Mammary epithelial cell (primary cell): ENCODE measurements around the gene CEP112.

ENCODE experiments used
- EZH2 ChIP-seq: IDR thresholded peaks from 2 replicates; pipeline ENCODE4 v1.6.1; 2012; ENCODE audit warnings: low read length, inconsistent platforms, borderline replicate concordance
- TF ChIP-seq, protein P1 (sequence below), 2 donors: IDR thresholded peaks in 1 of 2; conservative IDR thresholded peaks in 1 of 2; 2 replicates each; pipeline ENCODE4 v1.5.1; 2011 to 2012; ENCODE audit warnings: inconsistent platforms in 2 of 2, low read length in 2 of 2, mild to moderate bottlenecking in 2 of 2, control low read depth in 1 of 2, low read depth in 1 of 2; ENCODE audit not compliant: insufficient read depth in 1 of 2; ENCODE audit errors: extremely low read depth in 1 of 2

DNA sequence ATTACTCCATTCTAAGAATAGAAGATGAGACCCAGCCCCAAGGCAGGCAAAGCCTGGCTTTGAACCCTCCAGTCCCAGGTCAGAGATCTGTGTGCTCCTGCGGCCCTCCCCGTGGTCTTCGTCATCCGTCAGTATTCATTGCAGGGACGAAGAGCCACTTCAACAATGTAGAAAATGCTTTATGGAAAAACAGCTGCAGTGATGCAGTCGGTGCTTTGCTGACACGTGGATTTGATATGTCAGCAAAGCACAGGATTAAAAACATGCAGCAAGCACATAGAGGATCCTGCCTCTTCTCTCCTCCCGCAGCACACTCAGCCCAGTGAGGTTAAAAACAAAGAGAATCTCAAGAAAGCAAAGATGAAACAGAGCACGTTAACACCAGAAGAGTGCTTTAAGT, 513.4 kb downstream of the CEP112 start:
- TF ChIP-seq, protein P1, sequence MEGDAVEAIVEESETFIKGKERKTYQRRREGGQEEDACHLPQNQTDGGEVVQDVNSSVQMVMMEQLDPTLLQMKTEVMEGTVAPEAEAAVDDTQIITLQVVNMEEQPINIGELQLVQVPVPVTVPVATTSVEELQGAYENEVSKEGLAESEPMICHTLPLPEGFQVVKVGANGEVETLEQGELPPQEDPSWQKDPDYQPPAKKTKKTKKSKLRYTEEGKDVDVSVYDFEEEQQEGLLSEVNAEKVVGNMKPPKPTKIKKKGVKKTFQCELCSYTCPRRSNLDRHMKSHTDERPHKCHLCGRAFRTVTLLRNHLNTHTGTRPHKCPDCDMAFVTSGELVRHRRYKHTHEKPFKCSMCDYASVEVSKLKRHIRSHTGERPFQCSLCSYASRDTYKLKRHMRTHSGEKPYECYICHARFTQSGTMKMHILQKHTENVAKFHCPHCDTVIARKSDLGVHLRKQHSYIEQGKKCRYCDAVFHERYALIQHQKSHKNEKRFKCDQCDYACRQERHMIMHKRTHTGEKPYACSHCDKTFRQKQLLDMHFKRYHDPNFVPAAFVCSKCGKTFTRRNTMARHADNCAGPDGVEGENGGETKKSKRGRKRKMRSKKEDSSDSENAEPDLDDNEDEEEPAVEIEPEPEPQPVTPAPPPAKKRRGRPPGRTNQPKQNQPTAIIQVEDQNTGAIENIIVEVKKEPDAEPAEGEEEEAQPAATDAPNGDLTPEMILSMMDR (conservative IDR thresholded peaks at IDR 0.05 in 1 of 2, IDR thresholded peaks at IDR 0.05 in 1 of 2; ENCODE audit: extremely low read depth in 1 of 2, insufficient read depth in 1 of 2, low read depth in 1 of 2, low read length in 2 of 2) = no peak
- no peak for TF ChIP-seq EZH2
